GM19035 (cell line): ENCODE data around the gene CELA3A.
"Not testable (repeated sequence)": the region's sequence is repeated elsewhere in the genome, so short reads cannot be mapped to it uniquely, and the experiment has no call there.

Source experiments
- ATAC-seq: cut with Tn5 transposase; IDR thresholded peaks from one replicate; pipeline ENCODE4 v1.9.1; 2021; ENCODE audit not compliant: unreplicated experiment

CELA3A gene

DNA sequence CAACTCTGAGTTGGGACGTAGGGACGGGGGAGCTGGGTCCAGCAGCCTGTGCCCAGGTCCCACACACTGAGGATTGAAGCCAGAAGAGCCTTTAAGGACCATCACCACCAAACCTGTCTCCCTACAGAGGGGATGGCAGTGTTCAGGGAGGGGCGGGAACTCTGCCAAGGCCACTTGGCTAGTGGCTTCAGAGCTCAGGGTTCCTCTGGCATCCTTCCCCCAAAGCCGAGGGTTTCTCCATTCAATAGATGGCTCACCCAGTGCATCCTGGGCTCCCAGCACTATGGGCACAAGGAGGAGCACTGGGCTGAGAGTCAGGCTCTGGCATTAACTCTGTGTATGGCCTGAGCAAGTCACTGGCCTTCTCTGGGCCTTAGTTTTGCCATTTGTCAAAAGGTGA, 20.2 kb upstream of the CELA3A start:
- not testable (repeated sequence) for ATAC-seq

DNA sequence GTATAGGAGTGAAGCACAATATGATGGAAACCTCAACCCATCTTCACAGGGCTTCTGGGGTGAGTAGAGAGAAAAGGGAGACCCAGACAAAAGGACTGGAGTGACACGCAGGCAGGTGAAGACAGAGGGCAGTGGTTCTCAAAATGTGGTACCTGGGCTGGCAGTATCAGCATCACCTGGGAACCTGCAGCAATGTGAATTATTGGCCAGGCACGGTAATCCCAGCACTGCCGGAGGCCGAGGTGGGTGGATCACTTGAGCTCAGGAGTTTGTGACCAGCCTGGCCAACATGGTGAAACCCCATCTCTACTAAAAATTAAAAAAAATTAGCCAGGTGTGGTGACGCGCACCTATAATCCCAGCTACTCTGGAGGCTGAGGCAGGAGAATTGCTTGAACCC, 19.3 kb upstream of the CELA3A start:
- not testable (repeated sequence) for ATAC-seq

DNA sequence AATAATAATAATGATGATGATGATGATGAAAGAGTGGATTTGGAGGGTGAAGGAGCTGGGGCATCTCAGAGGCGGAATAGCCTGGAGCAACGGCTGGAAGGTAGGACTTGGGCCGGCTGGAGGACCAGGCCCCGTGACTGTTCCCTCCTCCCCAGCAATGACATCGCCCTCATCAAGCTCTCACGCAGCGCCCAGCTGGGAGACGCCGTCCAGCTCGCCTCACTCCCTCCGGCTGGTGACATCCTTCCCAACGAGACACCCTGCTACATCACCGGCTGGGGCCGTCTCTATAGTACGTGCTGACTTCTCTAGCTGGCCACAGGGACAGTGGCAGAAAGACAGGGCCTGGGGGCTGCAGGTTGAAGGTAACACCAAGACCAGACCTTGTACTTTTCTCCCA, 17.9 kb upstream of the CELA3A start:
- ATAC-seq: not testable (repeated sequence)

DNA sequence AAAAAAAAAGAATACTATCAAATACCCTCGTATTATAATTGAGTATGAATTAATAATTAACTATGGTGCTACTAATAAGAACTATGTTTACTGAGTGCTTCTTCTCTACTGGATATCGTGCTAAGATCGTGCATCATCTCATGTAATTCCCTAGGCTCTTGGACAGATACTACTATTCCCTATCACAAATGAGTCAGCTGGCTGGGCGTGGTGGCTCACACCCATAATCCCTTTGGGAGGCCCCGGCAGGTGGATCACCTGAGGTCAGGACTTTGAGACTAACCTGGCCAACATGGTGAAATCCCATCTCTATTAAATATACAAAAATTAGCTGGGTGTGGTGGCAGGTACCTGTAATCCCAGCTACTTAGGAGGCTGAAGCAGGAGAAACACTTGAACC, 15.6 kb upstream of the CELA3A start:
- ATAC-seq: not testable (repeated sequence)

DNA sequence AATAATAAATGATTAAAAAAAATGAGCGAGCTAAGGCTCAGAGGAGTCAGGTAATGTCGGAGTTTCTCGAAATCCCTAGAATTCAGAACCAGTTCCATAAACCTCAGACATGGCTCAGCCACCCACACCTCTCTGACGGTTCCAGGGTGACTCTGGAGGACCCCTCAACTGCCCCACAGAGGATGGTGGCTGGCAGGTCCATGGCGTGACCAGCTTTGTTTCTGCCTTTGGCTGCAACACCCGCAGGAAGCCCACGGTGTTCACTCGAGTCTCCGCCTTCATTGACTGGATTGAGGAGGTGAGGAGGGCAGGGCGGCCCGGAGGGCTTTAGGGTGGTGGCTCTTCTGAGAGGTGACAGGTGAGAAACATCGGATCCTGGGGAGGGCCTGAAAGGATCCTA, 15.1 kb upstream of the CELA3A start:
- ATAC-seq: not testable (repeated sequence)

DNA sequence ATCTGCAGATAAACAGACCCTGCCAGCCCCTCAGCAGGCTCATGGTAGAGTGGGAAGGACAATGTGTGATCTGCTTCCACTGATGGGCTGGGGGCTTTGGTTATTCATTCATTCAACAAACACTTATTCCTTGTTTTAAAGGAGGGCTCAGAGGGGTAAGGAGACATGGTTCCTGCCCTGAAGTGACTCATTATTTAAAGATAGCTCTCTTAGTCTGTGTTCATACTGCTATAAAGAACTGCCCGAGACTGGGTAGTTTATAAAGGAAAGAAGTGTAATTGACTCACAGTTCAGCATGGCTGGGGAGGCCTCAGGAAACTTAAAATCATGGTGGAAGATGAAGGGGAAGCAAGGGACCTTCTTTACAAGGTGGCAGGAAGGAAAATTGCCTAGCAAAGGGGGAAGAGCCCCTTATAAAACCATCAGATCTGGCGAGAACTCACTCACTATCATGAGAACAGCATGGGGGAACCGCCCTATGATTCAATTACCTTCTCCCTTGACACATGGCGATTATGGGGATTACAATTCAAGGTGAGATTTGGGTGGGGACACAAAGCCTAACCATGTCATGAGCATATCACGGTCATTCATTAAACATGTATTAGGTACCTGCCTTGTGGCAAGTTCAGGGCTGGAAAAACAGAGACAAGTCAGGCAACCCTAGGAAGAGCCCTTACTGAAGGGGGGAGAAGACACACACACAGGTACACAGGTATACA, 11.6 kb upstream of the CELA3A start:
- ATAC-seq: not testable (repeated sequence)

DNA sequence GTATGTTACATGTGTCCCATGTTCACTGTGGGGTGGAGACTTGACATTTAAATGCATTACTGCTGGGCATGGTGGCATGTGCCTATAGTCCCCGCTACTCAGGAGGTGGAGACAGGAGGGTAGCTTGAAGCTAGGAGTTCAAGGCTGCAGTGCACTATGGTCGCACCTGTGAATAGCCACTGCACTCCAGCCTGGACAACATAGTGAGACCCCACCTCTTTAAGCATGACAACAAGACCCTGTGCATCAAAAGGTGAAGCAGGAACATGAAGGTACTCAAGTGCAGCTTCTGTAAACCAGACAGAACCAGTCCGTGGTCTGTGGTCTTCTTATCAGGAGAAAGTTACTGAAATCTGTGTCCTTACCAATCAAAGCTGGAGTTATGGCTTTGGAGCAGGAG, 9.3 kb upstream of the CELA3A start:
- not testable (repeated sequence) for ATAC-seq

DNA sequence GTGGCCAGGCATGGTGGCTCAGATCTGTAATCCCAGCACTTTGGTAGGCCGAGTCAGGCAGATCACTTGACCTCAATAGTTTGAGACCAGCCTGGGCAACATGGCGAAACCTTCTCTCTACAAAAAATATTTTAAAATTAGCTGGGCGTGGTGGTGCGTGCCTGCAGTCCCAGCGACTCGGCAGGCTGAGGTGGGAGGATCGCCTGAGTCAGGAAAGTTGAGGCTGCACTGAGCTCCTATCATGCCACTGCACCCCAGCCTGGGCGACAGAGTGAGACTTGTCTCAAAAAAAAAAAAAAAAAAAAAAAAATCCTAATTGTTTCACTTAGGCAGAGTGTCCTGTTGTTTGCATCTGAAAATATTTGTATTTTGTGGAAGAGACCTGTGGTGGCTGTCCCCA, 6.7 kb upstream of the CELA3A start:
- not testable (repeated sequence) for ATAC-seq

DNA sequence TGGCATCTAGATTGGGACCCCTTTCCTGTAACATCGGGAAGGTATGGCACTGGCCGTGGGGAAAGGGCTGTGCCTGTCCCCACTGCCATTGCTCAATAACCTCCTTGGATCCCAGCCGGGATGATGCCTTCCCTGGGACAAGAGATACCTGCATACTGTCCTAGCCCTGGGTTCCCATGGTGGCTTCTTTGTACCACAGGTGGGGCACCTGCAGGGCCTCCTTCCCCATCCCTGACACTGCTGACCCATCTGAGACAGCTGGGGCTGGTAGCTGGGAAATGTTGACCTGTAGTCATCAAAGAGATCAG, 4.8 kb upstream of the CELA3A start:
- not testable (repeated sequence) for ATAC-seq

DNA sequence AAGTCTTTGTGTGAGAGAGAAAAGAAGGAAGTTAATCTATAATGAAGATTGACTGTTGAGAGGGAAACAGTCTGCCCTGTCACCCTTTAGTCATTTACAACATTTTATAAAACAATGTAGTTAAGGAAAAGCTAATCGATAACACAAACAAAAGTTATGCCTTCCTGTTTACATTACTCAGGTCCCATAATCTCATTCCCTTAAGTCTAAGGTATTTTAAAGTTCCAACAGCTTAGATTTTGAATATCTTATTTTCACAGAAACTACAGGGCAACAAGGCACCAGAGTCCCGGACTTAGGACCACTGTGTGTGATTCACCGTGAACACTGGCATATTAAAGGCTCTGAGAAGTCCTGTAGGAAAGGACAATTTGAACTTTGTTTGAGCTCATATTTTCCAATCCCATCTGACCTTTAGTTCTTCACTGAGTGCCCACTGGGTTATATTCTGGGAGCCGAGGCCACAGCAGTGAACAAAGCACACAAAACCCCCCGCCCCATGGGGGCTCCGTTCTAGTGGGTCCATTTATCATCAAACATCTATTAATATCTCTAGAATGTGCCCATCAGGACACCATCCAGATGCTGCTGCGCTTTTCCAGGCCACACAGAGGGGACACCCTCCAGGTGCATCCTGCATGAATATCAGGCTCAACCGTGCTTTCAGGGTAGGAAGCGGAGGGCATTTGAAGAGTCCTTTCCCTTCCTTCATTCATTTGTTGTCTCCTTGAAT, 3.4 kb upstream of the CELA3A start:
- ATAC-seq: not testable (repeated sequence)

DNA sequence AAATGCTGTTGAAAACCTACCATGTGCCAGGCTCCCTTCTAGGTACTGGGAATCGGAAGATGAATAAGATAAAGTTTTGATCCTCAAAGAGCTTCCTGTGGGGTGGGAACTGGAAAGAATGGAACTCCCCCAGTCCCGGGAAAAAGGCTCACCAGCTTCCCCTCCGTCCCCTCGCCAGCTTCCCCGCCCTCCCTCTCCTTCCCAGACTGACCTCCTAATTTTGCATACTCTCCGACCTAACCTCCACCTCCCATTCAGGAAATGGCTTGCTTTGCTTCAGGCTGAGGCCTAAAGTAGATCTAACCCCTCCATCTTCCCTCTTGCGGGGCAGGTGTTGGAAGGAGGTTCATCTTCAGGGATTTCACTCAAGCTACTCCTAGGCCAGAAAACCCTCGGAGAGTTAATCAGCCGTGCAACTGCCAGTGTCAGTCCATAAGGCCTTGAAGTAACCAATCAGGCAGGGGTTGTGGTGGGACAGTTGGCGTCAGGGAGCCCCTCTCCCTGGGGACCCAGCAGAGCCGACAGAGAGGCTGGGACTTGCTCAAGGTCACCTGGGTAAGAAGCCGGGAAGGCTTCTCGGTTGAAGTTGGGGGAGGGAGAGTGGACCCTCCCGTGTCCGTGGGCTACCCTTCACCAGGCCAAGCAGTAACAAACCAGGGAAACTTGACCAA, 2.7 kb upstream of the CELA3A start:
- not testable (repeated sequence) for ATAC-seq

DNA sequence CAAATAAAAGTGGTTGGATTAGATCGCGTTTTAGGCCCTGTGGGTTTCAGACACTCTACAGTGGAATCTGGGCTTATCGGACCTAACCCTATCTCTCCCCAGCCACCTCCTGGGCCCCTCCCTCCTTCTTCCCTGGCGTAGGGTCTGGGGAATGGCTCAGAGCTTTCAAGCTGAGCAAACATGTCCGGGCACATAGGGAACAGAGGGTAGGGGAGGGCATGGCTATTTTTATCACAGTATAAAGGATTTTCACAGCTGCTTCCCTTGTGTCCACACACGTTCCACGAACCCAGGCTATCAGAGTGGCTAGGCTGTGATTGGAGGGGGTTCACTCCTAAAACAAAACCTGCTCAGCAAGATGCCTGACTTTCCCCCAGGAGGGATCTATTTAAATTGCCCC, 1.8 kb upstream of the CELA3A start:
- not testable (repeated sequence) for ATAC-seq

DNA sequence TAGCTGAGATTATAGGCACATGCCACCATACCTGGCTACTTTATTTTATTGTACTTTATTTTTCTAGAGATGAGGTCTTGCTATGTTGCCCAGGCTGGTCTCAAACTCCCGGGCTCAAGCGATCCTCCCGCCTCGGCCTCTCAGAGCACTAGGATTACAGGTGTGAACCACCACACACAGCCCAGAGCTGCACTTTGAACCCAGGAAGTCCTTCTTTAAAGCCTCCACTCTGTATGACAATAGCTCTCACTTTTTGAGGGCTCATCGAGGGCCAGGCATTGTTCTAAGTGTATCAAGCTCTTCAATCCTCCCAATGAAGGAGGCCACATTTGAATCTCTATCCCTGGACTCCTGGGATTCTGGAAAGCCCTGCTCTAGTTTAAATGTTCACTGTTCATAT, 1.0 kb downstream of the CELA3A start:
- not testable (repeated sequence) for ATAC-seq

DNA sequence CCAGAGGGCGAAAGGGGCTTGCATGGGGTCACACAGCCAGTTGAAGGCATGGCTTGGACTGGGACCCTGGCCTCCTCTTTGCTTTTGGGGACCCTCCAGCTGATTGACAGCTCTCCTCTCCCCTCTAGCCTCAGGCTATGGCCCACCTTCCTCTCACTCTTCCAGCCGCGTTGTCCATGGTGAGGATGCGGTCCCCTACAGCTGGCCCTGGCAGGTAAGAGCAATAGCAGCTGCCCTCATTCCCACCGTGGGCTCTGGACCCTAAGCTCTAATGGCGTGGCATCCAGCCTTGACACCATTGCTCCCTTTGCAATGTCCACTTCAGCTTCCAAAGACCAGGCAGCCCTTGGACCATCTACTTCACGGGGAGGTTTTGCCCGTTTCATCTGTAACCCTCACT, 1.4 kb downstream of the CELA3A start:
- not testable (repeated sequence) for ATAC-seq

DNA sequence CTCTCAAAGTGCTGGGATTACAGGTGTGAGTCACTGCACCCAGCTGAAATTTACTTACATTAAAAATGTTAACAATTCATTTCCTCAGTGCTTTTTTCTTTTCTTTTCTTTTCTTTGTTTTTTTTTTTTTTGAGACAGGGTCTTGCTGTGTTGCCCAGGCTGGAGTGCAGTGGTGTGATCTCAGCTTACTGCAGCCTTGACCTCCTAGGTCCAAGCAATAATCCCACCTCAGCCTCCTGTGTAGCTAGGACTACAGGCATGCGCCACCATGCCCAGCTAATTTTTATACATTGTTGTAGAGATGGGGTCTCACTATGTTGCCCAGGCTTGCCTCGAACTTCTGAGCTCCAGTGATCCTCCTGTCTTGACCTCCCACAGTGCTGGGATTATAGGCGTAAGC, 2.5 kb downstream of the CELA3A start:
- ATAC-seq: not testable (repeated sequence)

DNA sequence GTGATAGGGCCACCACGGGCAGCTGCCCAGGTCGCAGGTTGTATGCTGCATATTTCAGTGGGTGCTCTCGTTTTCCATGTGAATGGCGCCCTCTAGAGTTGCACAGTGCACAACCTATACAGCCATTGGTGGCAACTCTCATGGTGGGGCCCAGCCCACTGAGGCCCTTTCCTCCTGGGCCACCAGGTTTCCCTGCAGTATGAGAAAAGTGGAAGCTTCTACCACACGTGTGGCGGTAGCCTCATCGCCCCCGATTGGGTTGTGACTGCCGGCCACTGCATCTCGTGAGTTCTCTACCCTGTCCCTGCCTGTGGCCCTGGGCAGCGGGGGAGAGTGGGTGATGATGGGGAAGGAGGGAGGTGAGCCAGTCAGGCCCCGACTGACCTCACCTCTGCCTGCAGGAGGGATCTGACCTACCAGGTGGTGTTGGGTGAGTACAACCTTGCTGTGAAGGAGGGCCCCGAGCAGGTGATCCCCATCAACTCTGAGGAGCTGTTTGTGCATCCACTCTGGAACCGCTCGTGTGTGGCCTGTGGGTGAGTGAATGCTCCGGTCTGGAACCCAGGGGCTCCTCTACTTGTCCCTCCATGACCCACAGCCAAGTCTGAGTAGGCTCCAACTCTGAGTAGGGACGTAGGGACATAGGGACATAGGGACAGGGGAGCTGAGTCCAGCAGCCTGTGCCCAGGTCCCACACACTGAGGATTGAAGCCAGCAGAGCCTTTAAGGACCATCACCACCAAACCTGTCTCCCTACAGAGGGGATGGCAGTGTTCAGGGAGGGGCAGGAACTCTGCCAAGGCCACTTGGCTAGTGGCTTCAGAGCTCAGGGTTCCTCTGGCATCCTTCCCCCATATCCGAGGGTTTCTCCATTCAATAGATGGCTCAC, 4.0 kb downstream of the CELA3A start:
- ATAC-seq: not testable (repeated sequence)

DNA sequence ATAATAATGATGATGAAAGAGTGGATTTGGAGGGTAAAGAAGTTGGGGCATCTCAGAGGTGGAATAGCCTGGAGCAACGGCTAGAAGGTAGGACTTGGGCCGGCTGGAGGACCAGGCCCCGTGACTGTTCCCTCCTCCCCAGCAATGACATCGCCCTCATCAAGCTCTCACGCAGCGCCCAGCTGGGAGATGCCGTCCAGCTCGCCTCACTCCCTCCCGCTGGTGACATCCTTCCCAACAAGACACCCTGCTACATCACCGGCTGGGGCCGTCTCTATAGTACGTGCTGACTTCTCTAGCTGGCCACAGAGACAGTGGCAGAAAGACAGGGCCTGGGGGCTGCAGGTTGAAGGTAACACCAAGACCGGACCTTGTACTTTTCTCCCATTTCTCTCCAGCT, 5.3 kb downstream of the CELA3A start:
- not testable (repeated sequence) for ATAC-seq

DNA sequence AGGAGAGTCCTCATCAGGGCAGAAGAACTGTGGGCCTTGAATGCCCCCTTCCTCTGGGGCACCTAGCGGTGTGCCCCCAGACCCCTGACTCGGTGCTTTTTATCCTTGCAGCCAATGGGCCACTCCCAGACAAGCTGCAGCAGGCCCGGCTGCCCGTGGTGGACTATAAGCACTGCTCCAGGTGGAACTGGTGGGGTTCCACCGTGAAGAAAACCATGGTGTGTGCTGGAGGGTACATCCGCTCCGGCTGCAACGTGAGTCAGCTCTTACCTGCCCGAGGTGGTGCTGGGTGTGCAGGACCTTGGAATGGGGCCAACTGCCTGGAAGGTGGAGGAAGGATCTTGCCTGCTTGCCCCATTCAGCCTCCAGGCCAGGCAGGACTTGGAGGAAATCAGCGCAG, 5.8 kb downstream of the CELA3A start:
- ATAC-seq: not testable (repeated sequence)

DNA sequence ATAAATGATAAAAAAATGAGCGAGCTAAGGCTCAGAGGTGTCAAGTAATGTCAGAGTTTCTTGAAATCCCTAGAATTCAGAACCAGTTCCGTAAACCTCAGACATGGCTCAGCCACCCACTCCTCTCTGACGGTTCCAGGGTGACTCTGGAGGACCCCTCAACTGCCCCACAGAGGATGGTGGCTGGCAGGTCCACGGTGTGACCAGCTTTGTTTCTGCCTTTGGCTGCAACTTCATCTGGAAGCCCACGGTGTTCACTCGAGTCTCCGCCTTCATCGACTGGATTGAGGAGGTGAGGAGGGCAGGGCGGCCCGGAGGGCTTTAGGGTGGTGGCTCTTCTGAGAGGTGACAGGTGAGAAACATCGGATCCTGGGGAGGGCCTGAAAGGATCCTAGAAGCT, 8.1 kb downstream of the CELA3A start:
- not testable (repeated sequence) for ATAC-seq

DNA sequence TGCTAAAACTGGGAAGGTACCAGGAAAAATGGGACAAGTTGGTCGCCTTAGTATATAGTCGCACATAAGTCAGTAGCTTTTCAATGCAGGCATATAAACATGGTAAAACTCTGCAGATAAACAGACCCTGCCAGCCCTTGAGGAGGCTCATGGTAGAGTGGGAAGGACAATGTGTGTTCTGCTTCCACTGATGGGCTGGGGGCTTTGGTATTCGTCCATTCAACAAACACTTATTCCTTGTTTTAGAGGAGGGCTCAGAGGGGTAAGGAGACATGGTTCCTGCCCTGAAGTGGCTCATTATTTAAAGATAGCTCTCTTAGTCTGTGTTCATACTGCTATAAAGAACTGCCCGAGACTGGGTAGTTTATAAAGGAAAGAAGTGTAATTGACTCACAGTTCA, 11.3 kb downstream of the CELA3A start:
- ATAC-seq: not testable (repeated sequence)
